HEK293 (cell line): ENCODE results near the gene H3-3A.

Experiments used
- BCL11A ChIP-seq: fragments of 450-650 bp; formaldehyde crosslinking; IDR thresholded peaks from 2 replicates; pipeline ENCODE4 v1.5.1; 2016; ENCODE audit warnings: low read depth, missing biosample characterization, missing genetic modification characterization
- BCL6B ChIP-seq: fragments of 450-650 bp; formaldehyde crosslinking; IDR thresholded peaks from 2 replicates; pipeline ENCODE4 v1.5.1; 2017; ENCODE audit warnings: missing biosample characterization, missing genetic modification characterization
- FEZF1 ChIP-seq: fragments of 450-650 bp; formaldehyde crosslinking; IDR thresholded peaks from 2 replicates; pipeline ENCODE4 v1.5.1; 2016; ENCODE audit warnings: missing biosample characterization, missing genetic modification characterization
- IKZF3 ChIP-seq: fragments of 450-650 bp; IDR thresholded peaks from 2 replicates; pipeline ENCODE4 v1.5.0; 2018; ENCODE audit warnings: missing biosample characterization, mild to moderate bottlenecking, missing genetic modification characterization, moderate library complexity
- INSM2 ChIP-seq: fragments of 450-650 bp; formaldehyde crosslinking; IDR thresholded peaks from 2 replicates; pipeline ENCODE4 v1.5.1; 2016; ENCODE audit warnings: missing biosample characterization, missing genetic modification characterization
- KLF16 ChIP-seq: fragments of 450-650 bp; formaldehyde crosslinking; IDR thresholded peaks from 2 replicates; pipeline ENCODE4 v1.5.1; 2017; ENCODE audit warnings: missing biosample characterization, missing genetic modification characterization
- PRDM1 ChIP-seq: fragments of 450-650 bp; formaldehyde crosslinking; IDR thresholded peaks from 2 replicates; pipeline ENCODE4; 2016; ENCODE audit warnings: missing biosample characterization, missing genetic modification characterization
- PRDM10 ChIP-seq: fragments of 450-650 bp; formaldehyde crosslinking; IDR thresholded peaks from 2 replicates; pipeline ENCODE4 v1.5.1; 2016; ENCODE audit warnings: missing biosample characterization, missing genetic modification characterization
- SP2 ChIP-seq: fragments of 450-650 bp; formaldehyde crosslinking; IDR thresholded peaks from 2 replicates; pipeline ENCODE4 v1.5.1; 2016; ENCODE audit warnings: missing biosample characterization, missing genetic modification characterization
- ZBTB17 ChIP-seq: fragments of 450-650 bp; formaldehyde crosslinking; IDR thresholded peaks from 2 replicates; pipeline ENCODE4 v1.5.1; 2016; ENCODE audit warnings: missing biosample characterization, missing genetic modification characterization
- ZBTB26 ChIP-seq: fragments of 450-650 bp; formaldehyde crosslinking; optimal IDR thresholded peaks from 2 replicates; pipeline ENCODE3; 2016; ENCODE audit warnings: missing biosample characterization, mild to moderate bottlenecking, missing genetic modification characterization
- ZBTB6 ChIP-seq: fragments of 450-650 bp; formaldehyde crosslinking; IDR thresholded peaks from 2 replicates; pipeline ENCODE4 v1.5.1; 2017; ENCODE audit warnings: missing biosample characterization, missing genetic modification characterization
- ZFP37 ChIP-seq: fragments of 450-650 bp; formaldehyde crosslinking; IDR thresholded peaks from 2 replicates; pipeline ENCODE4 v1.5.1; 2016; ENCODE audit warnings: missing biosample characterization, missing genetic modification characterization
- ZFP41 ChIP-seq: fragments of 450-650 bp; formaldehyde crosslinking; IDR thresholded peaks from 2 replicates; pipeline ENCODE4 v1.5.1; 2016; ENCODE audit warnings: missing biosample characterization, missing genetic modification characterization, borderline replicate concordance
- ZFP69B ChIP-seq: fragments of 450-650 bp; formaldehyde crosslinking; IDR thresholded peaks from 2 replicates; pipeline ENCODE4 v1.5.1; 2016; ENCODE audit warnings: missing biosample characterization, missing genetic modification characterization
- ZNF121 ChIP-seq: fragments of 450-650 bp; formaldehyde crosslinking; IDR thresholded peaks from 2 replicates; pipeline ENCODE4 v1.5.1; 2016; ENCODE audit warnings: missing biosample characterization, missing genetic modification characterization
- ZNF19 ChIP-seq: fragments of 450-650 bp; formaldehyde crosslinking; IDR thresholded peaks from 2 replicates; pipeline ENCODE4; 2016; ENCODE audit warnings: missing biosample characterization, missing genetic modification characterization, low read depth
- ZNF223 ChIP-seq: fragments of 450-650 bp; formaldehyde crosslinking; IDR thresholded peaks from 2 replicates; pipeline ENCODE4 v1.5.1; 2016; ENCODE audit warnings: missing biosample characterization, missing genetic modification characterization
- ZNF335 ChIP-seq: fragments of 450-650 bp; formaldehyde crosslinking; conservative IDR thresholded peaks from 2 replicates; pipeline ENCODE4 v1.5.1; 2016; ENCODE audit warnings: missing biosample characterization, missing genetic modification characterization
- ZNF341 ChIP-seq: fragments of 450-650 bp; formaldehyde crosslinking; IDR thresholded peaks from 2 replicates; pipeline ENCODE4; 2016; ENCODE audit warnings: low read depth, missing biosample characterization, missing genetic modification characterization
- ZNF473 ChIP-seq: fragments of 450-650 bp; formaldehyde crosslinking; IDR thresholded peaks from 2 replicates; pipeline ENCODE4 v1.5.1; 2017; ENCODE audit warnings: missing biosample characterization, missing genetic modification characterization
- ZNF48 ChIP-seq: fragments of 450-650 bp; formaldehyde crosslinking; IDR thresholded peaks from 2 replicates; pipeline ENCODE4 v1.5.1; 2016; ENCODE audit warnings: missing biosample characterization, missing genetic modification characterization
- ZNF513 ChIP-seq: fragments of 450-650 bp; IDR thresholded peaks from 2 replicates; pipeline ENCODE4 v1.5.1; 2018; ENCODE audit warnings: missing biosample characterization, missing genetic modification characterization
- ZNF560 ChIP-seq: fragments of 450-650 bp; formaldehyde crosslinking; IDR thresholded peaks from 2 replicates; pipeline ENCODE4 v1.5.1; 2017; ENCODE audit warnings: missing biosample characterization, missing genetic modification characterization, borderline replicate concordance
- ZNF561 ChIP-seq: fragments of 450-650 bp; IDR thresholded peaks from 2 replicates; pipeline ENCODE4 v1.5.1; 2018; ENCODE audit warnings: missing biosample characterization, missing genetic modification characterization, borderline replicate concordance
- ZNF580 ChIP-seq: fragments of 450-650 bp; formaldehyde crosslinking; IDR thresholded peaks from 2 replicates; pipeline ENCODE4 v1.5.1; 2016; ENCODE audit warnings: missing biosample characterization, missing genetic modification characterization
- ZNF610 ChIP-seq: fragments of 450-650 bp; formaldehyde crosslinking; IDR thresholded peaks from 2 replicates; pipeline ENCODE4 v1.5.1; 2016; ENCODE audit warnings: missing biosample characterization, missing genetic modification characterization, borderline replicate concordance
- ZNF677 ChIP-seq: fragments of 450-650 bp; IDR thresholded peaks from 2 replicates; pipeline ENCODE4 v1.5.0; 2018; ENCODE audit warnings: missing biosample characterization, mild to moderate bottlenecking, missing genetic modification characterization, moderate library complexity
- ZNF785 ChIP-seq: fragments of 450-650 bp; formaldehyde crosslinking; IDR thresholded peaks from 2 replicates; pipeline ENCODE4 v1.5.1; 2016; ENCODE audit warnings: missing biosample characterization, missing genetic modification characterization

H3-3A gene

GRCh38 chr1:226111098-226111882 lies 48.8 kb downstream of the H3-3A start (continued):
- 0 out of 2 replicates have a peak, but pooled peaks have one; percentile 7 for TF ChIP-seq IKZF3 (tag by site-specific recombination)
- TF ChIP-seq ZNF561 (tag by site-specific recombination) = no peak
- no peak for TF ChIP-seq BCL11A
- no peak for TF ChIP-seq ZNF48 (tag by site-specific recombination)
- TF ChIP-seq ZBTB6 (tag by site-specific recombination) = no peak
- no peak for TF ChIP-seq ZBTB17 (tag by site-specific recombination)
- no peak for TF ChIP-seq ZNF121 (tag by site-specific recombination)
- no peak for TF ChIP-seq ZNF513 (tag by site-specific recombination)
- TF ChIP-seq ZNF785 (tag by site-specific recombination) = no peak
- TF ChIP-seq BCL6B (tag by site-specific recombination) = no peak
- no peak for TF ChIP-seq SP2 (tag by site-specific recombination)
- TF ChIP-seq ZBTB26 (tag by site-specific recombination) = no peak
- TF ChIP-seq ZNF223 (tag by site-specific recombination) = no peak
- no peak for TF ChIP-seq ZNF610
- peak; percentile 4; the same call in 1 of the 2 replicates for TF ChIP-seq ZNF335 (tag by site-specific recombination)
- no peak for TF ChIP-seq ZNF677 (tag by site-specific recombination)
- no peak for TF ChIP-seq ZFP69B
- TF ChIP-seq ZFP37 (tag by site-specific recombination) = no peak
- no peak for TF ChIP-seq ZNF341 (tag by site-specific recombination)
- TF ChIP-seq INSM2 = no peak
- TF ChIP-seq ZNF560 (tag by site-specific recombination) = no peak
- no peak for TF ChIP-seq ZFP41 (tag by site-specific recombination)
- TF ChIP-seq ZNF580 = no peak
- 0 out of 2 replicates have a peak, but pooled peaks have one; percentile 44 for TF ChIP-seq PRDM1 (tag by site-specific recombination)
- no peak for TF ChIP-seq PRDM10 (tag by site-specific recombination)
- no peak for TF ChIP-seq KLF16 (tag by site-specific recombination)
- TF ChIP-seq ZNF473 = no peak
- TF ChIP-seq ZNF19 = no peak
- no peak for TF ChIP-seq FEZF1 (tag by site-specific recombination)
